ENCODE data around the gene TMEM243. TPM values are rescaled to one million over a fixed set of nuclear protein-coding genes. Genes with fewer than 3 reads are reported as not detected.
A peak's percentile ranks its signal among the peaks of the same experiment; 100 is the strongest.

The TMEM243 gene
- total RNA-seq, 1 experiment from 2014 or later, result 24.6 TPM

DNA sequence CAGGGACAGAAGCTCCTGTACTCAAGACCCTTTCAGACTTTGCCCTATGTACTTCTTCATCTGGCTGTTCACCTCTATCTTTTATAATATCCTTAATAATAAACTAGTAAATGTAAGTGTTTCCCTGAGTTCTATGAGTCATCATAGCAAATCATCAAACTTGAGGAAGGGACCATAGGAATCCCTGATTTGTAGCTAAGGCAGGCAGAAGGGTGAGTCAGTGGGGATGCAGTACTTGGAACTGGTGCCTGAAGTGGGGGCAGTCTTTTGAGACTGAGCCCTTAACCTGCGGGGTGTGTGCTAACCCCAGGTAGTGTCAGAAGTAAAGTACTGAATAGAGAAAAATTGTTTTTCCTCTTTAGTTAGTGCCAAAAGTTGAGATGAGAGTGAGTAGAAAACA lies 6.2 kb upstream of the TMEM243 start:
- Histone ChIP-seq H4K20me1 (ENCODE audit: insufficient read depth) (no peaks in the 10 kb centered on the region), H3K4me1 (replicated peaks; ENCODE audit: insufficient read depth) (peaks cover 9% of the 10 kb centered on the region; the same call in 1 of the 2 replicates), H2AFZ (no peak overlapping the region), H3K4me2 (no peak overlapping the region), H3K27ac (no peak overlapping the region), H3K36me3 (ENCODE audit: low read depth) (no peaks in the 10 kb centered on the region), H3K79me2 (ENCODE audit: low read depth) (no peaks in the 10 kb centered on the region), H3F3A (ENCODE audit: insufficient read depth, low read depth) (no peaks in the 10 kb centered on the region), H3K4me3 (no peak overlapping the region), H3K27me3 (ENCODE audit: insufficient read depth, low read depth) (no peaks in the 10 kb centered on the region), H3K9me3 (ENCODE audit: insufficient read depth, low read depth) (no peaks in the 10 kb centered on the region), H3K9me2 (ENCODE audit: insufficient read depth) (no peaks in the 10 kb centered on the region; the same call in 1 of the 2 replicates)
- ChIA-PET CTCF (no interaction called here), POLR2A (ENCODE audit: unreplicated experiment) (no interaction called here)
- peak in 1 of 2 experiments; percentile 53 for DNase-seq
- BruUV-seq (replicated peaks), result no TSS peak
- no peak for TF ChIP-seq EZH2 (IDR thresholded peaks at IDR 0.05; ENCODE audit: low read depth)
- TF ChIP-seq, protein P1, sequence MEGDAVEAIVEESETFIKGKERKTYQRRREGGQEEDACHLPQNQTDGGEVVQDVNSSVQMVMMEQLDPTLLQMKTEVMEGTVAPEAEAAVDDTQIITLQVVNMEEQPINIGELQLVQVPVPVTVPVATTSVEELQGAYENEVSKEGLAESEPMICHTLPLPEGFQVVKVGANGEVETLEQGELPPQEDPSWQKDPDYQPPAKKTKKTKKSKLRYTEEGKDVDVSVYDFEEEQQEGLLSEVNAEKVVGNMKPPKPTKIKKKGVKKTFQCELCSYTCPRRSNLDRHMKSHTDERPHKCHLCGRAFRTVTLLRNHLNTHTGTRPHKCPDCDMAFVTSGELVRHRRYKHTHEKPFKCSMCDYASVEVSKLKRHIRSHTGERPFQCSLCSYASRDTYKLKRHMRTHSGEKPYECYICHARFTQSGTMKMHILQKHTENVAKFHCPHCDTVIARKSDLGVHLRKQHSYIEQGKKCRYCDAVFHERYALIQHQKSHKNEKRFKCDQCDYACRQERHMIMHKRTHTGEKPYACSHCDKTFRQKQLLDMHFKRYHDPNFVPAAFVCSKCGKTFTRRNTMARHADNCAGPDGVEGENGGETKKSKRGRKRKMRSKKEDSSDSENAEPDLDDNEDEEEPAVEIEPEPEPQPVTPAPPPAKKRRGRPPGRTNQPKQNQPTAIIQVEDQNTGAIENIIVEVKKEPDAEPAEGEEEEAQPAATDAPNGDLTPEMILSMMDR (conservative IDR thresholded peaks at IDR 0.05), result no peak
- intact Hi-C loops (cut with micrococcal nuclease; ENCODE audit: unreplicated experiment), result loop anchor here (10.0 kb wide), 2 partner anchors 189 to 649 kb away; partner anchors contain the start of genes DBF4 and SLC25A40

DNA sequence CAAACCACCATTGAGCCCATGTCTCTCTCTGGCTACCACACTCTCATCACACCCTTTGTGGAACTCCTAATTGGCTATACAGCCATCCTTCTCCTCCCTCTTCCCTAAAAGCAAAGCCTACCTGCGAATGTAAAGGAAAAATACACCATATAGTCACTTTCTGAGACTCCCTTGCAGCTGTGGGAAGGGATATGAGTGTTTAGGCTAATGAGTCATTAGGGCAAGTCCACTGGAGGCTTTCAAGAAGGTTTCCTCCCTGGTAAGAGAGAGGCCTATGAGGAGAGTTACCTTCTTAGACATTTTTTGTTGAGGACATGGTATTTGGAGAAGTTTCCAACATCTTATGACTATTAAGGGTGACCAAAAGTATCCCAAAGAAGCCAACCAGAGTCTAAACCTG lies 4.1 kb upstream of the TMEM243 start:
- no peak for DNase-seq

GRCh38 chr7:87220734-87221215 lies 1.2 kb upstream of the TMEM243 start:
- Histone ChIP-seq H4K20me1 (ENCODE audit: insufficient read depth) (no peaks in the 10 kb centered on the region), H3K9me2 (ENCODE audit: insufficient read depth) (no peaks in the 10 kb centered on the region; the same call in 1 of the 2 replicates), H3K27ac (no peak overlapping the region), H3K9me3 (ENCODE audit: insufficient read depth, low read depth) (no peaks in the 10 kb centered on the region), H3K4me2 (peak overlapping the region; percentile 95), H3K27me3 (ENCODE audit: insufficient read depth, low read depth) (no peaks in the 10 kb centered on the region), H3F3A (ENCODE audit: insufficient read depth, low read depth) (0 out of 2 replicates have a peak, but pooled peaks cover 8% of the 10 kb centered on the region), H3K4me1 (replicated peaks; ENCODE audit: insufficient read depth) (peaks cover 20% of the 10 kb centered on the region), H2AFZ (peak overlapping the region; percentile 98), H3K4me3 (peak overlapping the region; percentile 94), H3K79me2 (ENCODE audit: low read depth) (0 out of 2 replicates have a peak, but pooled peaks cover 11% of the 10 kb centered on the region), H3K36me3 (ENCODE audit: low read depth) (no peaks in the 10 kb centered on the region)
- DNase-seq, result no peak
- no peak for TF ChIP-seq EZH2 (IDR thresholded peaks at IDR 0.05; ENCODE audit: low read depth)
- TF ChIP-seq, protein P1 (conservative IDR thresholded peaks at IDR 0.05), result no peak
- ChIA-PET CTCF (no interaction called here), POLR2A (ENCODE audit: unreplicated experiment) (interaction anchor here (0.5 to 0.6 kb wide), 2 partner anchors 1021 to 1044 kb away, joined by 4 read pairs; no protein-coding TSS in a partner anchor)
- BruUV-seq (replicated peaks), result no TSS peak
- intact Hi-C loops (cut with micrococcal nuclease; ENCODE audit: unreplicated experiment), result loop anchor here (10.0 kb wide), 2 partner anchors 194 to 654 kb away; partner anchors contain the start of genes DBF4 and SLC25A40

More for the DNA sequence above, 4.1 kb upstream of the TMEM243 start:
- Histone ChIP-seq H3K36me3 (ENCODE audit: low read depth) (no peaks in the 10 kb centered on the region), H3K4me3 (no peak overlapping the region), H3K9me2 (ENCODE audit: insufficient read depth) (no peaks in the 10 kb centered on the region; the same call in 1 of the 2 replicates), H4K20me1 (ENCODE audit: insufficient read depth) (no peaks in the 10 kb centered on the region), H3K4me1 (replicated peaks; ENCODE audit: insufficient read depth) (peaks cover 13% of the 10 kb centered on the region), H3K79me2 (ENCODE audit: low read depth) (0 out of 2 replicates have a peak, but pooled peaks cover 4% of the 10 kb centered on the region), H3F3A (ENCODE audit: insufficient read depth, low read depth) (0 out of 2 replicates have a peak, but pooled peaks cover 8% of the 10 kb centered on the region), H3K9me3 (ENCODE audit: insufficient read depth, low read depth) (no peaks in the 10 kb centered on the region), H3K27ac (no peak overlapping the region), H3K4me2 (no peak overlapping the region), H2AFZ (no peak overlapping the region), H3K27me3 (ENCODE audit: insufficient read depth, low read depth) (no peaks in the 10 kb centered on the region)
- TF ChIP-seq, protein P1 (conservative IDR thresholded peaks at IDR 0.05), result no peak
- no peak for TF ChIP-seq EZH2 (IDR thresholded peaks at IDR 0.05; ENCODE audit: low read depth)
- ChIA-PET POLR2A (ENCODE audit: unreplicated experiment) (no interaction called here), CTCF (no interaction called here)
- BruUV-seq (replicated peaks), result no TSS peak
- intact Hi-C loops (cut with micrococcal nuclease; ENCODE audit: unreplicated experiment), result loop anchor here (10.0 kb wide), 2 partner anchors 191 to 651 kb away; partner anchors contain the start of genes DBF4 and SLC25A40
